RPMI8226 (cell line): Measurements from ENCODE around the gene NR3C1.

Experiments used
- DNase-seq: peaks from one replicate; pipeline ENCODE4 v3.0.0-alpha.2; 2015

Gene NR3C1

GRCh38 chr5:143403593-143404415 is at the start of gene NR3C1:
Gene NR3C1, minus strand, starts transcription at chr5:143403686. Its CDS starts 2,847 bp downstream, at chr5:143400839.
- DNase-seq, result peak; percentile 89

- DNase-seq, result no peak
Observed at GRCh38 chr5:143449772-143450171, 46.3 kb upstream of the NR3C1 start.

- DNase-seq, result no peak
Observed at GRCh38 chr5:143448518-143448917, 45.0 kb upstream of the NR3C1 start.

- no peak for DNase-seq
Observed at GRCh38 chr5:143447983-143448382, 44.5 kb upstream of the NR3C1 start.

- DNase-seq, result no peak
Observed at GRCh38 chr5:143446535-143447226, 43.2 kb upstream of the NR3C1 start.

GRCh38 chr5:143445776-143446175 is 42.3 kb upstream of the NR3C1 start:
- DNase-seq, result no peak

- no peak for DNase-seq
Observed at GRCh38 chr5:143443330-143443729, 39.8 kb upstream of the NR3C1 start.

GRCh38 chr5:143442385-143442784 is 38.9 kb upstream of the NR3C1 start:
- no peak for DNase-seq

GRCh38 chr5:143440448-143441115 is 37.1 kb upstream of the NR3C1 start:
- DNase-seq, result no peak

- DNase-seq, result no peak
Observed at GRCh38 chr5:143437666-143438273, 34.3 kb upstream of the NR3C1 start.

GRCh38 chr5:143436871-143437270 is 33.4 kb upstream of the NR3C1 start:
- DNase-seq, result no peak

- DNase-seq, result peak; percentile 71
Observed at GRCh38 chr5:143435210-143435657, 31.7 kb upstream of the NR3C1 start.

- no peak for DNase-seq
Observed at GRCh38 chr5:143434261-143435209, 31.0 kb upstream of the NR3C1 start.

GRCh38 chr5:143433670-143434069 is 30.2 kb upstream of the NR3C1 start:
- no peak for DNase-seq

GRCh38 chr5:143432658-143433239 is 29.3 kb upstream of the NR3C1 start:
- no peak for DNase-seq

GRCh38 chr5:143431789-143432188 is 28.3 kb upstream of the NR3C1 start:
- DNase-seq, result no peak

GRCh38 chr5:143428738-143429420 is 25.4 kb upstream of the NR3C1 start:
- DNase-seq, result no peak

GRCh38 chr5:143428155-143428554 is 24.7 kb upstream of the NR3C1 start:
- no peak for DNase-seq

- DNase-seq, result no peak
Observed at GRCh38 chr5:143427122-143427735, 23.7 kb upstream of the NR3C1 start.

GRCh38 chr5:143426437-143426991 is 23.0 kb upstream of the NR3C1 start:
- no peak for DNase-seq
